Activated CD8-positive, alpha-beta memory T cell treated with anti-CD3 and anti-CD28 coated beads for 1 hour (primary cell): Measurements from ENCODE around the gene CCDC88C.
A peak's percentile ranks its signal among the peaks of the same experiment; 100 is the strongest.

Source experiments
- DNase-seq, 2 donors: peaks; one replicate each; pipeline ENCODE4 v3.0.0-alpha.2; 2020; ENCODE audit warnings: low read depth in 1 of 2; ENCODE audit errors: extremely low read depth in 1 of 2

CCDC88C gene

GRCh38 chr14:91295851-91296796 lies 121.5 kb downstream of the CCDC88C start:
- no peak for DNase-seq

- no peak for DNase-seq
Measured at GRCh38 chr14:91295276-91295845, 122.3 kb downstream of the CCDC88C start.

- DNase-seq = no peak
Measured at GRCh38 chr14:91294153-91294552, 123.5 kb downstream of the CCDC88C start.

- no peak for DNase-seq
Measured at GRCh38 chr14:91293281-91293680, 124.3 kb downstream of the CCDC88C start.

- DNase-seq = no peak
Measured at GRCh38 chr14:91292491-91292890, 125.1 kb downstream of the CCDC88C start.

- no peak for DNase-seq
Measured at GRCh38 chr14:91291786-91292405, 125.7 kb downstream of the CCDC88C start.

- DNase-seq = no peak
Measured at GRCh38 chr14:91290986-91291385, 126.6 kb downstream of the CCDC88C start.

GRCh38 chr14:91289464-91289863 lies 128.2 kb downstream of the CCDC88C start:
- DNase-seq = no peak

- DNase-seq = no peak
Measured at GRCh38 chr14:91288876-91289275, 128.7 kb downstream of the CCDC88C start.

- peak; percentile 59 to 70 for DNase-seq
Measured at GRCh38 chr14:91286530-91286937, 131.1 kb downstream of the CCDC88C start.

GRCh38 chr14:91284791-91285548 lies 132.7 kb downstream of the CCDC88C start:
- DNase-seq = no peak

- no peak for DNase-seq
Measured at GRCh38 chr14:91284146-91284790, 133.4 kb downstream of the CCDC88C start.

- DNase-seq = no peak
Measured at GRCh38 chr14:91283666-91284065, 134.0 kb downstream of the CCDC88C start.

GRCh38 chr14:91282954-91283645 lies 134.5 kb downstream of the CCDC88C start:
- no peak for DNase-seq

- no peak for DNase-seq
Measured at GRCh38 chr14:91281346-91281745, 136.3 kb downstream of the CCDC88C start.

- no peak for DNase-seq
Measured at GRCh38 chr14:91280129-91280528, 137.5 kb downstream of the CCDC88C start.

GRCh38 chr14:91279354-91279753 lies 138.3 kb downstream of the CCDC88C start:
- no peak for DNase-seq

GRCh38 chr14:91278383-91278715 lies 139.3 kb downstream of the CCDC88C start:
- no peak for DNase-seq

- no peak for DNase-seq
Measured at GRCh38 chr14:91277546-91278382, 139.9 kb downstream of the CCDC88C start.
